GM19467 (cell line): ENCODE results near the gene OPALIN.

Source experiments
- ATAC-seq: cut with Tn5 transposase; IDR thresholded peaks from one replicate; pipeline ENCODE4 v1.9.1; 2021; ENCODE audit warnings: mild to moderate bottlenecking, moderate library complexity; ENCODE audit not compliant: unreplicated experiment

The OPALIN gene

GRCh38 chr10:96374639-96374984, 15.8 kb upstream of the OPALIN start:
- ATAC-seq = no peak

- no peak for ATAC-seq
These were observed 15.2 kb upstream of the OPALIN start for GRCh38 chr10:96374004-96374403.

- no peak for ATAC-seq
These were observed 12.6 kb upstream of the OPALIN start for GRCh38 chr10:96371356-96371755.

GRCh38 chr10:96370584-96371157, 11.9 kb upstream of the OPALIN start:
- no peak for ATAC-seq

GRCh38 chr10:96369890-96370583, 11.2 kb upstream of the OPALIN start:
- ATAC-seq = no peak

- ATAC-seq = no peak
These were observed 10.2 kb upstream of the OPALIN start for GRCh38 chr10:96368971-96369370.

- no peak for ATAC-seq
These were observed 8.7 kb upstream of the OPALIN start for GRCh38 chr10:96367470-96367869.

- no peak for ATAC-seq
These were observed 7.7 kb upstream of the OPALIN start for GRCh38 chr10:96366508-96366907.

GRCh38 chr10:96365571-96365970, 6.8 kb upstream of the OPALIN start:
- no peak for ATAC-seq

- no peak for ATAC-seq
These were observed 2.0 kb upstream of the OPALIN start for GRCh38 chr10:96360766-96361165.

- ATAC-seq = no peak
These were observed 1.5 kb upstream of the OPALIN start for GRCh38 chr10:96360331-96360730.

- no peak for ATAC-seq
These were observed 814 bp upstream of the OPALIN start for GRCh38 chr10:96359616-96360015.

- no peak for ATAC-seq
These were observed 1.7 kb downstream of the OPALIN start for GRCh38 chr10:96357038-96357620.

- ATAC-seq = no peak
These were observed 6.2 kb downstream of the OPALIN start for GRCh38 chr10:96352582-96352981.

GRCh38 chr10:96352027-96352426, 6.8 kb downstream of the OPALIN start:
- ATAC-seq = no peak

- ATAC-seq = no peak
These were observed 12.5 kb downstream of the OPALIN start for GRCh38 chr10:96346295-96346694.

- ATAC-seq = no peak
These were observed 13.6 kb downstream of the OPALIN start for GRCh38 chr10:96345222-96345621.

GRCh38 chr10:96344178-96344577, 14.6 kb downstream of the OPALIN start:
- no peak for ATAC-seq

- no peak for ATAC-seq
These were observed 16.4 kb downstream of the OPALIN start for GRCh38 chr10:96342402-96342801.

- no peak for ATAC-seq
These were observed 17.3 kb downstream of the OPALIN start for GRCh38 chr10:96341219-96342182.
